A673 (cell line): ENCODE measurements around the gene ABHD10.

Source experiments
- EZH2 ChIP-seq: fragments of 200-600 bp; sonication (generic); IDR thresholded peaks from 2 replicates; pipeline ENCODE4 v1.6.1; 2017; ENCODE audit warnings: borderline replicate concordance, low read depth, mild to moderate bottlenecking, mixed read lengths, antibody characterized with exemption, low read length; ENCODE audit not compliant: poor library complexity, severe bottlenecking
- TF ChIP-seq, protein P1 (sequence below): fragments of 300-800, 200-600 bp; sonication (generic); conservative IDR thresholded peaks from 2 replicates; pipeline ENCODE4 v1.5.1; 2017; ENCODE audit warnings: low read depth, mild to moderate bottlenecking, antibody characterized with exemption, low read length, moderate library complexity, mixed read lengths

- no peak for TF ChIP-seq EZH2
- TF ChIP-seq, protein P1, sequence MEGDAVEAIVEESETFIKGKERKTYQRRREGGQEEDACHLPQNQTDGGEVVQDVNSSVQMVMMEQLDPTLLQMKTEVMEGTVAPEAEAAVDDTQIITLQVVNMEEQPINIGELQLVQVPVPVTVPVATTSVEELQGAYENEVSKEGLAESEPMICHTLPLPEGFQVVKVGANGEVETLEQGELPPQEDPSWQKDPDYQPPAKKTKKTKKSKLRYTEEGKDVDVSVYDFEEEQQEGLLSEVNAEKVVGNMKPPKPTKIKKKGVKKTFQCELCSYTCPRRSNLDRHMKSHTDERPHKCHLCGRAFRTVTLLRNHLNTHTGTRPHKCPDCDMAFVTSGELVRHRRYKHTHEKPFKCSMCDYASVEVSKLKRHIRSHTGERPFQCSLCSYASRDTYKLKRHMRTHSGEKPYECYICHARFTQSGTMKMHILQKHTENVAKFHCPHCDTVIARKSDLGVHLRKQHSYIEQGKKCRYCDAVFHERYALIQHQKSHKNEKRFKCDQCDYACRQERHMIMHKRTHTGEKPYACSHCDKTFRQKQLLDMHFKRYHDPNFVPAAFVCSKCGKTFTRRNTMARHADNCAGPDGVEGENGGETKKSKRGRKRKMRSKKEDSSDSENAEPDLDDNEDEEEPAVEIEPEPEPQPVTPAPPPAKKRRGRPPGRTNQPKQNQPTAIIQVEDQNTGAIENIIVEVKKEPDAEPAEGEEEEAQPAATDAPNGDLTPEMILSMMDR, result no peak
These were observed 39.0 kb upstream of the ABHD10 start for GRCh38 chr3:111939873-111940272.
